Measurements from ENCODE around the gene CACNA2D3. TPM values are rescaled to one million over a fixed set of nuclear protein-coding genes. Genes with fewer than 3 reads are reported as not detected.

CACNA2D3 gene
- polyA plus RNA-seq, 1 donor = 0.97 TPM

GRCh38 chr3:54486317-54486716 lies 364.0 kb downstream of the CACNA2D3 start:
- no peak overlapping the region for H3K4me3 ChIP-seq (ENCODE audit: low read length)
- H3K36me3 ChIP-seq (ENCODE audit: control insufficient read depth, insufficient read depth, low read length) = no peaks in the 10 kb centered on the region
- WGBS (ENCODE audit: insufficient coverage, low lambda C conversion rate) = 100% methylated on average over 1 of the region's 1 CpG
- DNase-seq = no peak
- no peaks in the 10 kb centered on the region for H3K4me1 ChIP-seq (ENCODE audit: control insufficient read depth, insufficient read depth, low read length)
- no peaks in the 10 kb centered on the region for H3K9me3 ChIP-seq (ENCODE audit: control insufficient read depth, low read depth, low read length)
- H3K27ac ChIP-seq (ENCODE audit: low read length) = no peak overlapping the region
- no peaks in the 10 kb centered on the region for H3K27me3 ChIP-seq (ENCODE audit: control insufficient read depth, insufficient read depth, low read length)

GRCh38 chr3:54488297-54488696 lies 365.9 kb downstream of the CACNA2D3 start:
- no peaks in the 10 kb centered on the region for H3K4me1 ChIP-seq (ENCODE audit: control insufficient read depth, insufficient read depth, low read length)
- H3K27ac ChIP-seq (ENCODE audit: low read length) = no peak overlapping the region
- H3K9me3 ChIP-seq (ENCODE audit: control insufficient read depth, low read depth, low read length) = no peaks in the 10 kb centered on the region
- no peak for DNase-seq
- H3K36me3 ChIP-seq (ENCODE audit: control insufficient read depth, insufficient read depth, low read length) = no peaks in the 10 kb centered on the region
- no peaks in the 10 kb centered on the region for H3K27me3 ChIP-seq (ENCODE audit: control insufficient read depth, insufficient read depth, low read length)
- no CpG with 5 or more reads among the region's 5 CpGs for WGBS (ENCODE audit: insufficient coverage, low lambda C conversion rate)
- no peak overlapping the region for H3K4me3 ChIP-seq (ENCODE audit: low read length)

GRCh38 chr3:54494209-54494608 lies 371.9 kb downstream of the CACNA2D3 start:
- no peaks in the 10 kb centered on the region for H3K4me1 ChIP-seq (ENCODE audit: control insufficient read depth, insufficient read depth, low read length)
- no peaks in the 10 kb centered on the region for H3K36me3 ChIP-seq (ENCODE audit: control insufficient read depth, insufficient read depth, low read length)
- H3K4me3 ChIP-seq (ENCODE audit: low read length) = no peak overlapping the region
- DNase-seq = no peak
- H3K27ac ChIP-seq (ENCODE audit: low read length) = no peak overlapping the region
- WGBS (ENCODE audit: insufficient coverage, low lambda C conversion rate) = no CpG with 5 or more reads among the region's 4 CpGs
- H3K27me3 ChIP-seq (ENCODE audit: control insufficient read depth, insufficient read depth, low read length) = no peaks in the 10 kb centered on the region
- H3K9me3 ChIP-seq (ENCODE audit: control insufficient read depth, low read depth, low read length) = no peaks in the 10 kb centered on the region

GRCh38 chr3:54506603-54507002 lies 384.3 kb downstream of the CACNA2D3 start:
- WGBS (ENCODE audit: insufficient coverage, low lambda C conversion rate) = no CpG with 5 or more reads among the region's 3 CpGs
- Histone ChIP-seq H3K27ac (ENCODE audit: low read length) (no peak overlapping the region), H3K27me3 (ENCODE audit: control insufficient read depth, insufficient read depth, low read length) (no peaks in the 10 kb centered on the region), H3K4me1 (ENCODE audit: control insufficient read depth, insufficient read depth, low read length) (no peaks in the 10 kb centered on the region), H3K9me3 (ENCODE audit: control insufficient read depth, low read depth, low read length) (no peaks in the 10 kb centered on the region), H3K36me3 (ENCODE audit: control insufficient read depth, insufficient read depth, low read length) (no peaks in the 10 kb centered on the region), H3K4me3 (ENCODE audit: low read length) (no peak overlapping the region)
- DNase-seq = no peak

- H3K27me3 ChIP-seq (ENCODE audit: control insufficient read depth, insufficient read depth, low read length) = no peaks in the 10 kb centered on the region
- H3K9me3 ChIP-seq (ENCODE audit: control insufficient read depth, low read depth, low read length) = no peaks in the 10 kb centered on the region
- WGBS (ENCODE audit: insufficient coverage, low lambda C conversion rate) = no CpG with 5 or more reads among the region's 1 CpG
- H3K36me3 ChIP-seq (ENCODE audit: control insufficient read depth, insufficient read depth, low read length) = no peaks in the 10 kb centered on the region
- H3K4me1 ChIP-seq (ENCODE audit: control insufficient read depth, insufficient read depth, low read length) = no peaks in the 10 kb centered on the region
- H3K4me3 ChIP-seq (ENCODE audit: low read length) = no peak overlapping the region
- no peak for DNase-seq
- no peak overlapping the region for H3K27ac ChIP-seq (ENCODE audit: low read length)
These were observed 385.6 kb downstream of the CACNA2D3 start for GRCh38 chr3:54507876-54508460.

GRCh38 chr3:54510506-54510905 lies 388.2 kb downstream of the CACNA2D3 start:
- Histone ChIP-seq H3K4me3 (ENCODE audit: low read length) (no peak overlapping the region), H3K27me3 (ENCODE audit: control insufficient read depth, insufficient read depth, low read length) (no peaks in the 10 kb centered on the region), H3K4me1 (ENCODE audit: control insufficient read depth, insufficient read depth, low read length) (no peaks in the 10 kb centered on the region), H3K36me3 (ENCODE audit: control insufficient read depth, insufficient read depth, low read length) (no peaks in the 10 kb centered on the region), H3K27ac (ENCODE audit: low read length) (no peak overlapping the region), H3K9me3 (ENCODE audit: control insufficient read depth, low read depth, low read length) (no peaks in the 10 kb centered on the region)
- DNase-seq = no peak
- no CpG with 5 or more reads among the region's 2 CpGs for WGBS (ENCODE audit: insufficient coverage, low lambda C conversion rate)

- no CpG with 5 or more reads among the region's 4 CpGs for WGBS (ENCODE audit: insufficient coverage, low lambda C conversion rate)
- H3K9me3 ChIP-seq (ENCODE audit: control insufficient read depth, low read depth, low read length) = no peaks in the 10 kb centered on the region
- H3K36me3 ChIP-seq (ENCODE audit: control insufficient read depth, insufficient read depth, low read length) = no peaks in the 10 kb centered on the region
- no peak for DNase-seq
- no peak overlapping the region for H3K4me3 ChIP-seq (ENCODE audit: low read length)
- H3K4me1 ChIP-seq (ENCODE audit: control insufficient read depth, insufficient read depth, low read length) = no peaks in the 10 kb centered on the region
- H3K27me3 ChIP-seq (ENCODE audit: control insufficient read depth, insufficient read depth, low read length) = no peaks in the 10 kb centered on the region
- no peak overlapping the region for H3K27ac ChIP-seq (ENCODE audit: low read length)
These were observed 389.5 kb downstream of the CACNA2D3 start for GRCh38 chr3:54511766-54512365.

GRCh38 chr3:54514006-54514405 lies 391.7 kb downstream of the CACNA2D3 start:
- Histone ChIP-seq H3K36me3 (ENCODE audit: control insufficient read depth, insufficient read depth, low read length) (no peaks in the 10 kb centered on the region), H3K27ac (ENCODE audit: low read length) (no peak overlapping the region), H3K4me1 (ENCODE audit: control insufficient read depth, insufficient read depth, low read length) (no peaks in the 10 kb centered on the region), H3K27me3 (ENCODE audit: control insufficient read depth, insufficient read depth, low read length) (no peaks in the 10 kb centered on the region), H3K9me3 (ENCODE audit: control insufficient read depth, low read depth, low read length) (no peaks in the 10 kb centered on the region), H3K4me3 (ENCODE audit: low read length) (no peak overlapping the region)
- no peak for DNase-seq
- 83% methylated on average over 2 of the region's 2 CpGs for WGBS (ENCODE audit: insufficient coverage, low lambda C conversion rate)

- H3K4me1 ChIP-seq (ENCODE audit: control insufficient read depth, insufficient read depth, low read length) = no peaks in the 10 kb centered on the region
- DNase-seq = no peak
- no peaks in the 10 kb centered on the region for H3K27me3 ChIP-seq (ENCODE audit: control insufficient read depth, insufficient read depth, low read length)
- no peak overlapping the region for H3K4me3 ChIP-seq (ENCODE audit: low read length)
- no peaks in the 10 kb centered on the region for H3K36me3 ChIP-seq (ENCODE audit: control insufficient read depth, insufficient read depth, low read length)
- no CpG with 5 or more reads among the region's 6 CpGs for WGBS (ENCODE audit: insufficient coverage, low lambda C conversion rate)
- H3K27ac ChIP-seq (ENCODE audit: low read length) = no peak overlapping the region
- no peaks in the 10 kb centered on the region for H3K9me3 ChIP-seq (ENCODE audit: control insufficient read depth, low read depth, low read length)
These were observed 392.1 kb downstream of the CACNA2D3 start for GRCh38 chr3:54514416-54514815.

- no peaks in the 10 kb centered on the region for H3K36me3 ChIP-seq (ENCODE audit: control insufficient read depth, insufficient read depth, low read length)
- H3K4me3 ChIP-seq (ENCODE audit: low read length) = no peak overlapping the region
- no peaks in the 10 kb centered on the region for H3K9me3 ChIP-seq (ENCODE audit: control insufficient read depth, low read depth, low read length)
- DNase-seq = no peak
- 100% methylated on average over 1 of the region's 4 CpGs for WGBS (ENCODE audit: insufficient coverage, low lambda C conversion rate)
- no peaks in the 10 kb centered on the region for H3K27me3 ChIP-seq (ENCODE audit: control insufficient read depth, insufficient read depth, low read length)
- no peak overlapping the region for H3K27ac ChIP-seq (ENCODE audit: low read length)
- H3K4me1 ChIP-seq (ENCODE audit: control insufficient read depth, insufficient read depth, low read length) = no peaks in the 10 kb centered on the region
These were observed 393.3 kb downstream of the CACNA2D3 start for GRCh38 chr3:54515441-54516213.
